Measurements from ENCODE around the gene NPTX1. TPM values are rescaled to one million over a fixed set of nuclear protein-coding genes. Genes with fewer than 3 reads are reported as not detected.

NPTX1 gene
- total and polyA plus RNA-seq, 5 experiments from 2014 or later = not detected

DNA sequence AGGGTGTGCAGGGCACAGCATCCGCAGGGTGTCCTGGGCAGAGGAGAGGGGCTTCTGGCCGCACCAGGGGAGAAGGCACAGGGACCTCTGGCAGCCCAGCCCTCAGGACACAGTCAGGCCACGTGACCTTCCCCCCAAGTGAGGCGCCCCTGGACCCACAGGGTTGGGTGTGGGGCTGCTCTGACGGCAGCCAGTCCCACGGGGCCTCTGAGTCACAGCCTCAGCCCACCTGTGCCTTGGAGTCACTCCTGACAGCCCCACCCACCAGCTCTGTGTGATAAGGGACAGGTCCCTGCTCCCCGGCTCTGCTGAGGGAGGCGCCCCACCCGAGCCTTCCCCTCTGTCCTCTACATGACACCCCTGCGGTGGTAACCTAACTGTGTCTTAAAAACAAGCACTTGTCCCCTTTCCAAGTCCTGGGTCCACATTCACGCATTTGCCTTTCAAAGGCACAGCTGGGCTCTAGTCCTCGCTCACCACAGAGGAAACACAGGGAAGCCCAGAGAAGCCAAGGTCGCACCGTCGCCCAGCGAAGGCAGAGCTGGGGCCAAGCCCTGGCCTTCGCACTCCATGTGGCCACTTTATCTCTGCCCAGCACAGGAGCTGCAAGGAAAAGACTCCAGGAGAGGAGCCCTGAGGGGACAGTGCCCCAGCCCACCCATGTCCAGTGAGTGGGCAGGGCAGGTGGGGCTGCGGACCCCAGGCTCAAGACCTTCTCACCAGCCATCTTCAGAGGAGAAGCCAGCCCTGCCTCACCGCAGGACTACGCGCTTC is 5.1 kb upstream of the NPTX1 start:
- Mint-ChIP-seq H3K27ac (no peak overlapping the region), H3K4me3 (peak overlapping the region in 1 of 10 donors; percentile 28), H3K4me1 (peaks cover 2 to 13% (median 8%) of the 10 kb centered on the region in 4 donors), H3K9me3 (no peaks in the 10 kb centered on the region), H3K36me3 (no peaks in the 10 kb centered on the region), H3K27me3 (peaks cover 27 to 59% (median 43%) of the 10 kb centered on the region in 5 donors)
- POLR2A ChIA-PET = no interaction called here
- ATAC-seq = no peak
- DNase-seq = no peak

- Mint-ChIP-seq H3K27me3 (peaks cover 22 to 52% (median 42%) of the 10 kb centered on the region in 5 donors), H3K36me3 (peaks cover 0 to under 1% (median 0%) of the 10 kb centered on the region in 3 donors), H3K27ac (no peak overlapping the region), H3K9me3 (no peaks in the 10 kb centered on the region), H3K4me1 (peaks cover 3 to 12% (median 10%) of the 10 kb centered on the region in 4 donors), H3K4me3 (no peak overlapping the region)
- DNase-seq (no peak), ATAC-seq (no peak)
- POLR2A ChIA-PET = no interaction called here
Measured at GRCh38 chr17:80480248-80480647, 3.8 kb upstream of the NPTX1 start.

DNA sequence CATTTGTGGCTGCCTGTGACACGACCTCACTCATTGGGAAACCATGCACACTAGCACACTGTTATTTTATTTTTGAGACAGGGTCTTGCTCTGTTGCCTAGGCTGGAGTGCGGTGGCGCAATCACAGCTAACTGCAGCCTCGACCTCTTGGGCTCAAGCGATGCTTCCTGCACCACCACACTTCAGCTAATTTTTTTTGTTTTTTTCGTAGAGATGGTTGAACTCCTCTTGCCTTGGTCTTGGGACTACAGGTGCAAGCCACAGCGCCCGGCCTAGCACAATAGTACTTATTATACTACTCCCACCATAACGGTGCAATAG is 2.8 kb upstream of the NPTX1 start:
- H3K27me3 Mint-ChIP-seq = peaks cover 26 to 63% (median 50%) of the 10 kb centered on the region in 5 donors
- peak overlapping the region; percentile 24 to 77 (median 64) for H3K4me3 Mint-ChIP-seq
- POLR2A ChIA-PET = no interaction called here
- peaks cover 9 to 22% (median 21%) of the 10 kb centered on the region in 4 donors for H3K4me1 Mint-ChIP-seq
- ATAC-seq = no peak
- peaks cover 0 to 5% (median 0%) of the 10 kb centered on the region in 3 donors for H3K36me3 Mint-ChIP-seq
- peak overlapping the region in 2 of 10 donors; percentile 14 to 70 for H3K27ac Mint-ChIP-seq
- DNase-seq = no peak
- no peaks in the 10 kb centered on the region for H3K9me3 Mint-ChIP-seq

GRCh38 chr17:80478487-80479245 is 2.3 kb upstream of the NPTX1 start:
- POLR2A ChIA-PET = interaction anchor here (0.6 kb wide), 1 partner anchor 328 kb away, joined by 3 read pairs; no protein-coding TSS in a partner anchor
- H3K4me1 Mint-ChIP-seq = peaks cover 9 to 25% (median 22%) of the 10 kb centered on the region in 4 donors
- ATAC-seq (no peak), DNase-seq (no peak)
- H3K4me3 Mint-ChIP-seq = peak overlapping the region; percentile 24 to 77 (median 64)
- H3K27ac Mint-ChIP-seq = peak overlapping the region in 1 of 10 donors; percentile 14
- peaks cover 28 to 68% (median 49%) of the 10 kb centered on the region in 5 donors for H3K27me3 Mint-ChIP-seq
- H3K36me3 Mint-ChIP-seq = peaks cover 0 to 5% (median 0%) of the 10 kb centered on the region in 3 donors
- H3K9me3 Mint-ChIP-seq = no peaks in the 10 kb centered on the region

DNA sequence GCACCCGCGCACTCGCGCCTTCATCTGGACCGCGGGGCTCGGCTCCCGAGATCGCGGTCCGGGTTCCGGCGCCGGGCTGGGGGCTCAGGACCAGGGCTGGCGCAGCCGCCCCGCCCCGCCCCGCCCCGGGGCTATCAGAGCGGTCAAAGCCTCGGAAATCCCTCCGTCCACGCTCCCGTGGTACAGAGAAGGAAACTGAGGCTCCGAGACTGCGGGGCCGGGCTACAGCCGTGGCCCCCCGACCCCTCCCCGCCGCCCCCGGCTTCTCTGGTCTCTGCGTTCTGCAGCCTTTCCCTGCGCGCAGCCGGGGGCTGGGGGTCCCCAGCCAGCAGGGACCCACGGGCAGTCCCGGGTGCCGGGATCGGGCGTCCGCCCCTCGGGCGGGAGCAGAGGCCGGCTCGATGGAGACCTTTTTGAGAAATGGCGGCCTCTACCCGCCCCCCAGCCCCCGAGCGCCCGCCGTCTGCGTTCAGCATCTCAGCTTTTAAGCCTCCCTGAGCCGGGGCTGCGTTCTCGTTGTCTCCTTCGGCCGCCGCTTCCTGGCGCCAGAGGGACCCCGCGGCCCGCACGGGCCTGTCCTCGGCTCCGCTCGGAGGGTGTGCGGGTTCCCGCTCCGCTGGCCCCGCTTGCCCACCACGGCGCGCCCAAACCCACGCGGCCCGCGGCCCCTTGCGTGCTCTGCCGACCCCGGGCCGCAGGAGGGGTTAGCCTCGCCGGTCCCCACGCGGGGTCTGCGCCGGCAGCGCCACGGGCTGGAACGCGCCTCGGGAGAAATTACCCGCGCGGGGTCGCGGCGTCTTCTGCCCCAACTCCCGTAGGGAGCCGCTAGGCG is 1.5 kb upstream of the NPTX1 start:
- DNase-seq (peak in 4 of 10 donors; percentile 26 to 46 (median 40)), ATAC-seq (peak; percentile 51 to 62)
- peak overlapping the region in 1 of 10 donors; percentile 56 for H3K4me3 Mint-ChIP-seq
- peaks cover 28 to 69% (median 45%) of the 10 kb centered on the region in 5 donors for H3K27me3 Mint-ChIP-seq
- H3K36me3 Mint-ChIP-seq = peaks cover 0 to 5% (median 0%) of the 10 kb centered on the region in 3 donors
- peaks cover 9 to 27% (median 22%) of the 10 kb centered on the region in 4 donors for H3K4me1 Mint-ChIP-seq
- H3K27ac Mint-ChIP-seq = no peak overlapping the region
- no peaks in the 10 kb centered on the region for H3K9me3 Mint-ChIP-seq
- POLR2A ChIA-PET = interaction anchor here (0.6 kb wide), 1 partner anchor 329 kb away, joined by 3 read pairs; no protein-coding TSS in a partner anchor

GRCh38 chr17:80476877-80477646 is 655 bp upstream of the NPTX1 start:
- H3K9me3 Mint-ChIP-seq = no peaks in the 10 kb centered on the region
- peak overlapping the region in 2 of 10 donors; percentile 40 to 41 for H3K4me3 Mint-ChIP-seq
- peaks cover 22 to 69% (median 40%) of the 10 kb centered on the region in 5 donors for H3K27me3 Mint-ChIP-seq
- peaks cover 13 to 30% (median 27%) of the 10 kb centered on the region in 4 donors for H3K4me1 Mint-ChIP-seq
- ATAC-seq (no peak), DNase-seq (no peak)
- no peak overlapping the region for H3K27ac Mint-ChIP-seq
- peaks cover 0 to 5% (median 0%) of the 10 kb centered on the region in 3 donors for H3K36me3 Mint-ChIP-seq
- POLR2A ChIA-PET = interaction anchor here (0.5 to 2.6 kb wide), 2 partner anchors 22 to 356 kb away, joined by 3 to 15 read pairs; no protein-coding TSS in a partner anchor

DNA sequence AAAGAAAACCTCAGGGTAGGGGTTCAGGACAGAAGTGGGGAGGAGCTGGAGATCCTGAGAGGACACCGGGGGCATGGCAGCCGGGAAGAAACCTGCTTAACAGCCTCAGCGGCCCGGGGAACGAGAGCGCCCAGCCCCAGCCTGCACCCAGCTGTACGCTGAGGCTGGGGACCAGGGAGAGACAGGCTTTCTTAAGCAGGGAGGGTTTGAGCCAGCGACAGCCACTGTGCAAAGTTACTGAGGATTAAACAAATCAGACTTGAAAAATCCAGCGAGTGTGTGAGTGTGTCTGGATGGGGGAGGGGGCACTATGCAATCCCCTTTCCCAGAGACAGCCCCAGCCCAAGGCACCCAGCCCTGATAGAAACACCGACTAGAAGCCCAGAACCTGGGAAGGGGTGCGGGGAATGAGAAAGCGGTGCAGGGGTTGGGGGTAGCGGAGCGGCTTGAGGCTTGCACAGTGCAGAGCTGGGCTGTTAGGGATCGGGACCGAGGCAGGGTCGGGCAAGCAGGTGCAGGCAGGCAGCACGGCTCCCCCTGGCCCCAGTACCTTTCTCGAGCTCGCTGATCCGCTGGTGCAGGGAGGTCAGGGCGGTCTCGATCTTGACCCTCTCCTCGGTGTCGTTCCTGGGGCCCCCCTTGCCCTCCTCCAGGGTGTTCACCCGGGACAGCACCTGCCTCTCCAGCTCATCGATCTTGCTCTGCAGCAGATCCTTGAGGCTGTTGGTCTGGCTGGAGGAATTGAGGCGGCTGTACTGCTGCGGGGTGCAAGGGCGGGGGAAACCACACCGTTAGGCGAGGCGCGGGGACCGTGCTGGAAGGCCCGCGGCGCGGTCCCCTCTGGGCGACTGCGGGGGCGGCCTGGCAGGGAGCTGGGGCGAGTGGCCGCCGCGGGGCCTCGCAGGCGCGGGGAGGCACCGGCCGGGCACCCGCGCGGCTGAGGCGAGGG is 1.2 kb downstream of the NPTX1 start:
- peak; percentile 37 to 48 for ATAC-seq
- Mint-ChIP-seq H3K4me1 (peaks cover 20 to 37% (median 32%) of the 10 kb centered on the region in 4 donors), H3K27me3 (peaks cover 22 to 66% (median 41%) of the 10 kb centered on the region in 5 donors), H3K9me3 (no peaks in the 10 kb centered on the region), H3K27ac (peak overlapping the region in 2 of 10 donors; percentile 33 to 50), H3K4me3 (peak overlapping the region; percentile 63 to 87 (median 80)), H3K36me3 (peaks cover 0 to 5% (median 0%) of the 10 kb centered on the region in 3 donors)
- peak in 1 of 10 donors; percentile 20 for DNase-seq
- POLR2A ChIA-PET = interaction anchor here (0.8 to 2.6 kb wide), 2 partner anchors 21 to 383 kb away, joined by 3 to 15 read pairs; no protein-coding TSS in a partner anchor

DNA sequence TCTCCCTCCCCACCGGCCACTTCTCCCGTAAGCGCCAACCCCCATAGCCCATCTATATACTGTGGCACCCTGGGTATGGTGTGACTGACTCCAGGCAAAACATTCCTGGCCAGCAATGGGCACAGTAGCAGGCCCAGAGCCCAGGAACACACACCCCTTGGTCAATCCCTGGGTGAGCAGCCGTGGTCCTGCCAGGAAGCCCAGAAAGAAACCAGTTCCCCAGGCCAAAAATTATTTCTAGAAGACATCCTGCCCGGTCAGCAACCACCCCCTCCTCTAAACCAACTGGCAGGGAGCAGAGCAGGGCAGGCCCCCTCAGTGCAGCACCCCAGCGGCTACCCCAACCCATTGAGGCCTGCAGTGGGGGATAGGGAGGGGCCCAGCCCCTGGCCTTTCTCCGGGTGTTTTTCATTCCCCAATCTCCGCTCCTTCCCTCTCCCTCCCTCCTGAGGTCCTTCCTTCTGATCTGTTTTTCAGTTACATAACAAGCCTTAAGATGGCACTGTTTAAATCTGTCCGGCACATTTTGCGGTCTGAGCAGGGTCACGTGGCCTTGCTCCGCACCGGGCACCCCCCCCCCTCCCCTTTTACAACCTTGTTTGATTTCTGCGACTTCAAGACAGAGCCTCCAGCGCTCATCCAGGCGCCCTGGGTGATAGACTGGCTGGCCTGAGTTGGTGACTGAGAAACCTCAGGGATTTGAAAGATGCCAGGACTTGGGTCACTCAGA is 2.0 kb downstream of the NPTX1 start:
- ATAC-seq (peak; percentile 9 to 26), DNase-seq (peak in 1 of 10 donors; percentile 31)
- Mint-ChIP-seq H3K36me3 (peaks cover 0 to 5% (median 0%) of the 10 kb centered on the region in 3 donors), H3K9me3 (no peaks in the 10 kb centered on the region), H3K27ac (peak overlapping the region in 2 of 10 donors; percentile 33 to 50), H3K27me3 (peaks cover 16 to 61% (median 37%) of the 10 kb centered on the region in 5 donors), H3K4me1 (peaks cover 20 to 37% (median 31%) of the 10 kb centered on the region in 4 donors), H3K4me3 (peak overlapping the region; percentile 63 to 87 (median 80))
- POLR2A ChIA-PET = interaction anchor here (0.8 to 2.6 kb wide), 2 partner anchors 20 to 383 kb away, joined by 3 to 15 read pairs; no protein-coding TSS in a partner anchor

DNA sequence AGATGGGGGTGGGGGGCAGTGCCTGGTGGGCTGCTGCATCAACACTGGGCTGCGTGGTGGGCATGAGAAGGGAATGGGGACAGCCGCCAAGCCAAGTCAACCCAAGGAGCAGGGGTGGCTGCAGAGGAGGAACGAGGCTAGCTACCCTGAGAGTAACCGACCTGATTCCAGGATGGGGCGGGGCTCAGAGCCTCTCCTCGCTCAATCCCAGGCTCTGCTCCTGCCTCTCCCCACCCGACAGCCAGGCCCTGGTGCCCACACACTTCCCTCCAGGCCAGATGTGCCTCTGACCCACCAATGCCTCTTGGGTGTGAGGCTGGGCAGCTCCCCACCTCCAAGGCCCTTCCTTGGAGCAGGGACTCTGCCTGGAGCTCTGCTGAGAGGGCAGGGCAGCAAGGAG is 2.7 kb downstream of the NPTX1 start:
- DNase-seq = no peak
- H3K27ac Mint-ChIP-seq = peak overlapping the region in 1 of 10 donors; percentile 65
- no peak for ATAC-seq
- peaks cover 13 to 61% (median 38%) of the 10 kb centered on the region in 5 donors for H3K27me3 Mint-ChIP-seq
- H3K4me3 Mint-ChIP-seq = no peak overlapping the region
- no peaks in the 10 kb centered on the region for H3K9me3 Mint-ChIP-seq
- POLR2A ChIA-PET = no interaction called here
- H3K4me1 Mint-ChIP-seq = peaks cover 18 to 30% (median 24%) of the 10 kb centered on the region in 4 donors
- peaks cover 0 to 5% (median 0%) of the 10 kb centered on the region in 3 donors for H3K36me3 Mint-ChIP-seq

DNA sequence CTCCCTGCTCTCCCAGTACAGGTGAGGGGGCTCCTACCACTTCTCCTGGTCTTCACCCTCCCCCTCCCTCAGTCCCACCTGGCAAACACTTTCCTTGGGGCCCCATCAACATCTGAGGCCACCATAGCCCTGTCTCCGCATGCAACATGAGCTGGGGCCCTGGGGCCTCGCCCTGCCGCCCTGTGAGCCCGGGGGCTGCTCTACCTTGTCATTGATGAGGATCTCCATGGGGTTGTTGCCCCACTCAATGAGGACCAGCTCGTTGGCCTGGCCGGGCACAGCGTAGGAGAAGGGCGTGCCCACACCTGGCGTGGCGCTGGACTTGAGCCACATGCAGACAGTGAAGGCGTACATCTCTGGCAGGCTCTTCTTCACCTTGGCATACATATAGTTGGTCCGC is 3.4 kb downstream of the NPTX1 start:
- peaks cover 18 to 28% (median 23%) of the 10 kb centered on the region in 4 donors for H3K4me1 Mint-ChIP-seq
- peak overlapping the region in 2 of 10 donors; percentile 18 to 65 for H3K27ac Mint-ChIP-seq
- peaks cover 0 to 5% (median 3%) of the 10 kb centered on the region in 3 donors for H3K36me3 Mint-ChIP-seq
- POLR2A ChIA-PET = interaction anchor here (1.1 kb wide), 1 partner anchor 18 kb away, joined by 4 read pairs; no protein-coding TSS in a partner anchor
- DNase-seq (no peak), ATAC-seq (no peak)
- H3K4me3 Mint-ChIP-seq = no peak overlapping the region
- H3K9me3 Mint-ChIP-seq = no peaks in the 10 kb centered on the region
- peaks cover 17 to 68% (median 43%) of the 10 kb centered on the region in 5 donors for H3K27me3 Mint-ChIP-seq
